Liver (tissue), 9 donors: ENCODE data around the gene CMIP. TPM values are rescaled to one million over a fixed set of nuclear protein-coding genes. Genes with fewer than 3 reads are reported as not detected.

Experiments
- DNase-seq: peaks from one replicate; pipeline ENCODE4 v3.0.0-alpha.2; 2017; ENCODE audit warnings: low spot score
- H3K27ac ChIP-seq, 2 donors: one replicate each; pipeline ENCODE4 v1.7.0; 2013; ENCODE audit warnings: inconsistent platforms in 2 of 2, low read length in 2 of 2, control low read depth in 1 of 2, low read depth in 1 of 2, mild to moderate bottlenecking in 1 of 2
- H3K27me3 ChIP-seq, 4 donors: one replicate each; pipeline versions ENCODE4 v1.6.1 to v1.7.0; 2013; ENCODE audit warnings: low read length in 3 of 4, inconsistent platforms in 1 of 4, mild to moderate bottlenecking in 1 of 4, moderate library complexity in 1 of 4; ENCODE audit not compliant: control insufficient read depth in 4 of 4, insufficient read depth in 4 of 4
- H3K36me3 ChIP-seq, 4 donors: one replicate each; pipeline versions ENCODE4 v1.6.1 to v1.7.0; 2013; ENCODE audit warnings: low read length in 3 of 4, mild to moderate bottlenecking in 3 of 4, low read depth in 1 of 4, moderate library complexity in 1 of 4; ENCODE audit not compliant: control insufficient read depth in 4 of 4, insufficient read depth in 3 of 4
- H3K4me1 ChIP-seq, 4 donors: one replicate each; pipeline versions ENCODE4 v1.6.1 to v1.7.0; 2013; ENCODE audit warnings: low read length in 3 of 4, mild to moderate bottlenecking in 3 of 4, moderate library complexity in 1 of 4; ENCODE audit not compliant: control insufficient read depth in 4 of 4, insufficient read depth in 4 of 4
- H3K4me3 ChIP-seq, 3 donors: one replicate each; pipeline versions ENCODE4 v1.6.1 to v1.7.0; 2013; ENCODE audit warnings: low read length in 3 of 3, control low read depth in 1 of 3, low read depth in 1 of 3, mild to moderate bottlenecking in 1 of 3
- H3K9ac ChIP-seq, 2 donors: one replicate each; pipeline ENCODE4 v1.7.0; 2013; ENCODE audit warnings: low read length in 2 of 2, mild to moderate bottlenecking in 2 of 2, moderate library complexity in 2 of 2, control low read depth in 1 of 2, low read depth in 1 of 2
- H3K9me3 ChIP-seq, 4 donors: one replicate each; pipeline versions ENCODE4 v1.6.1 to v1.7.0; 2013; ENCODE audit warnings: low read length in 3 of 4; ENCODE audit not compliant: control insufficient read depth in 4 of 4
- EGR1 ChIP-seq, 2 donors: IDR thresholded peaks; 2 replicates each; pipeline ENCODE4 v1.6.1; 2016 to 2018; ENCODE audit warnings: antibody characterized with exemption in 2 of 2, low read depth in 2 of 2
- FOXA1 ChIP-seq: IDR thresholded peaks from 2 replicates; pipeline ENCODE4 v1.6.1; 2016; ENCODE audit warnings: antibody characterized with exemption
- FOXA2 ChIP-seq: IDR thresholded peaks from 2 replicates; pipeline ENCODE4 v1.6.1; 2016; ENCODE audit warnings: antibody characterized with exemption
- GABPA ChIP-seq, 2 donors: IDR thresholded peaks in 1 of 2; conservative IDR thresholded peaks in 1 of 2; 2 replicates each; pipeline ENCODE4 v1.6.1; 2016; ENCODE audit warnings: antibody characterized with exemption in 2 of 2, mild to moderate bottlenecking in 1 of 2, moderate library complexity in 1 of 2
- HNF4A ChIP-seq, 2 donors: conservative IDR thresholded peaks; 2 replicates each; pipeline ENCODE4 v1.6.1; 2016; ENCODE audit warnings: antibody characterized with exemption in 2 of 2, mild to moderate bottlenecking in 2 of 2
- JUND ChIP-seq, 2 donors: IDR thresholded peaks; 2 replicates each; pipeline ENCODE4 v1.6.1; 2016; ENCODE audit warnings: antibody characterized with exemption in 2 of 2
- RXRA ChIP-seq, 2 donors: IDR thresholded peaks; 2 replicates each; pipeline ENCODE4 v1.6.1; 2017 to 2018; ENCODE audit warnings: antibody characterized with exemption in 2 of 2, mild to moderate bottlenecking in 1 of 2
- SP1 ChIP-seq: IDR thresholded peaks from 2 replicates; pipeline ENCODE4 v1.6.1; 2018; ENCODE audit warnings: antibody characterized with exemption, mild to moderate bottlenecking
- YY1 ChIP-seq: IDR thresholded peaks from 2 replicates; pipeline ENCODE4 v1.6.1; 2016; ENCODE audit warnings: antibody characterized with exemption, mild to moderate bottlenecking
- WGBS: extraction: QIAGEN DNeasy Blood & Tissue Kit; methylation state at CpG from one replicate; pipeline ENCODE4 v1.1.7; 2013; 5-methylcytosine and 5-hydroxymethylcytosine counted together
- polyA plus RNA-seq, 2 donors: library from polyadenylated mRNA; stranded (reverse) in 1 of 2; unstranded in 1 of 2; fragments of 200-250 nt in 1 of 2; fragments of >200 nt in 1 of 2; fragmentation: Nextera tagmentation in 1 of 2; extraction: Ambion mirVana in 1 of 2; gene quantifications; one replicate each; pipeline versions ENCODE4 v1.2.1 to v1.2.3, GENCODE V29; 2013 to 2015
- total RNA-seq, 2 donors: library from RNA; depleted of rRNA; stranded (reverse); fragments of >200 nt; gene quantifications; one replicate each; pipeline ENCODE4 v1.2.3, GENCODE V29; 2014
- TF ChIP-seq, protein P1 (sequence below): IDR thresholded peaks from 2 replicates; pipeline ENCODE4 v1.6.1; 2016; ENCODE audit warnings: antibody characterized with exemption, mild to moderate bottlenecking
- TF ChIP-seq, protein P2 (sequence below): fragments of 150-350 bp; IDR thresholded peaks from 2 replicates; pipeline ENCODE4 v1.5.1; 2017; ENCODE audit warnings: improper control_type of control experiment, low read depth, low read length; ENCODE audit not compliant: missing input control
- TF ChIP-seq, protein P3 (sequence below): IDR thresholded peaks from 2 replicates; pipeline ENCODE4 v1.6.1; 2016; ENCODE audit warnings: antibody characterized with exemption
- TF ChIP-seq, protein P4 (sequence below): IDR thresholded peaks from 2 replicates; pipeline ENCODE4 v1.6.1; 2016; ENCODE audit warnings: antibody characterized with exemption
- donor health status: healthy.
- donor health status: healthy.
- donor health status: healthy.
- donor health status: healthy.
- donor health status: healthy.

Gene CMIP
- total and polyA plus RNA-seq, 4 donors: 1.7 to 15.6 (median 10.1) TPM

DNA sequence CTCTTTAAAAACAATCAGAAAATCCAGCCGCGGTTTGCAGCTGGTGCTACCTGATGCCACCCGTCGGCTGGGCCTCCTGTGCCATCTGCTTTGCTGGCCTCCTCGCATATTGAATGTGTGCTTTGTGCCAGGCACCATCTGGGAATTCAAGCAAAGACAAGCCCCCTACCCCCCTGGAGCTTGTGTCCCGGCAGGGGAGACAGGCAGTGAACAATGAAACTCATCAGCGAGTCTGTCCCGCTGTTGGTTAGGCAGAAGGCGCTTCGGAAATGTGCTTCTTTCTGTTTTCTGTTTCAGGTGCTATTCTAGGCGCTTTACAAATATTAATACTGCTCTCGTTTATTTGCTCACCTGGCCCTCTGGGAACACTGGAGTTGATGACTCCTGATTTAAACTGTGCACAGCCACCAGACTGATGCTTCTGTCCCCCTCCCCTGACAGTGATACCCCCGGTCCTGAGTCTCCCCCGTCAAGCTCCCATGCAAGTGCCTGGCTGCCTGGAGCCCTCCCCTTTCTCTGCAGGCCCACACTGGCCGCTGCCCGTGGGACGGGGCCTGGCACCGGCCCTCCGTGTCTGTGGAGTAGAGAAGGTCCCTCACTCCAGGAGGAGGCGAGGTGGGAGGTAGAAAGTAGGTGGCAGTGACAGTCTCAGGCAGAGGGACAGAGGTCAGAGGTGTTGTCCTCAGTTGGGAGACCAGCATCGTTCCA lies 208.3 kb downstream of the CMIP start:
- H3K9me3 ChIP-seq: no peaks in the 10 kb centered on the region
- H3K4me1 ChIP-seq: peaks cover 0 to 13% (median under 1%) of the 10 kb centered on the region in 4 donors
- DNase-seq: no peak
- no peak overlapping the region for H3K27ac ChIP-seq
- peaks cover 2 to 19% (median 12%) of the 10 kb centered on the region in 4 donors for H3K36me3 ChIP-seq
- H3K4me3 ChIP-seq: no peak overlapping the region
- 93% methylated on average over 21 of the region's 21 CpGs for WGBS
- no peak overlapping the region for H3K9ac ChIP-seq
- TF ChIP-seq, protein P1, sequence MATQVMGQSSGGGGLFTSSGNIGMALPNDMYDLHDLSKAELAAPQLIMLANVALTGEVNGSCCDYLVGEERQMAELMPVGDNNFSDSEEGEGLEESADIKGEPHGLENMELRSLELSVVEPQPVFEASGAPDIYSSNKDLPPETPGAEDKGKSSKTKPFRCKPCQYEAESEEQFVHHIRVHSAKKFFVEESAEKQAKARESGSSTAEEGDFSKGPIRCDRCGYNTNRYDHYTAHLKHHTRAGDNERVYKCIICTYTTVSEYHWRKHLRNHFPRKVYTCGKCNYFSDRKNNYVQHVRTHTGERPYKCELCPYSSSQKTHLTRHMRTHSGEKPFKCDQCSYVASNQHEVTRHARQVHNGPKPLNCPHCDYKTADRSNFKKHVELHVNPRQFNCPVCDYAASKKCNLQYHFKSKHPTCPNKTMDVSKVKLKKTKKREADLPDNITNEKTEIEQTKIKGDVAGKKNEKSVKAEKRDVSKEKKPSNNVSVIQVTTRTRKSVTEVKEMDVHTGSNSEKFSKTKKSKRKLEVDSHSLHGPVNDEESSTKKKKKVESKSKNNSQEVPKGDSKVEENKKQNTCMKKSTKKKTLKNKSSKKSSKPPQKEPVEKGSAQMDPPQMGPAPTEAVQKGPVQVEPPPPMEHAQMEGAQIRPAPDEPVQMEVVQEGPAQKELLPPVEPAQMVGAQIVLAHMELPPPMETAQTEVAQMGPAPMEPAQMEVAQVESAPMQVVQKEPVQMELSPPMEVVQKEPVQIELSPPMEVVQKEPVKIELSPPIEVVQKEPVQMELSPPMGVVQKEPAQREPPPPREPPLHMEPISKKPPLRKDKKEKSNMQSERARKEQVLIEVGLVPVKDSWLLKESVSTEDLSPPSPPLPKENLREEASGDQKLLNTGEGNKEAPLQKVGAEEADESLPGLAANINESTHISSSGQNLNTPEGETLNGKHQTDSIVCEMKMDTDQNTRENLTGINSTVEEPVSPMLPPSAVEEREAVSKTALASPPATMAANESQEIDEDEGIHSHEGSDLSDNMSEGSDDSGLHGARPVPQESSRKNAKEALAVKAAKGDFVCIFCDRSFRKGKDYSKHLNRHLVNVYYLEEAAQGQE: no peak
- no peak for TF ChIP-seq JUND (IDR thresholded peaks at IDR 0.05)
- TF ChIP-seq, protein P2, sequence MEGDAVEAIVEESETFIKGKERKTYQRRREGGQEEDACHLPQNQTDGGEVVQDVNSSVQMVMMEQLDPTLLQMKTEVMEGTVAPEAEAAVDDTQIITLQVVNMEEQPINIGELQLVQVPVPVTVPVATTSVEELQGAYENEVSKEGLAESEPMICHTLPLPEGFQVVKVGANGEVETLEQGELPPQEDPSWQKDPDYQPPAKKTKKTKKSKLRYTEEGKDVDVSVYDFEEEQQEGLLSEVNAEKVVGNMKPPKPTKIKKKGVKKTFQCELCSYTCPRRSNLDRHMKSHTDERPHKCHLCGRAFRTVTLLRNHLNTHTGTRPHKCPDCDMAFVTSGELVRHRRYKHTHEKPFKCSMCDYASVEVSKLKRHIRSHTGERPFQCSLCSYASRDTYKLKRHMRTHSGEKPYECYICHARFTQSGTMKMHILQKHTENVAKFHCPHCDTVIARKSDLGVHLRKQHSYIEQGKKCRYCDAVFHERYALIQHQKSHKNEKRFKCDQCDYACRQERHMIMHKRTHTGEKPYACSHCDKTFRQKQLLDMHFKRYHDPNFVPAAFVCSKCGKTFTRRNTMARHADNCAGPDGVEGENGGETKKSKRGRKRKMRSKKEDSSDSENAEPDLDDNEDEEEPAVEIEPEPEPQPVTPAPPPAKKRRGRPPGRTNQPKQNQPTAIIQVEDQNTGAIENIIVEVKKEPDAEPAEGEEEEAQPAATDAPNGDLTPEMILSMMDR: no peak
- TF ChIP-seq, protein P3, sequence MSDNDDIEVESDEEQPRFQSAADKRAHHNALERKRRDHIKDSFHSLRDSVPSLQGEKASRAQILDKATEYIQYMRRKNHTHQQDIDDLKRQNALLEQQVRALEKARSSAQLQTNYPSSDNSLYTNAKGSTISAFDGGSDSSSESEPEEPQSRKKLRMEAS: no peak
- TF ChIP-seq HNF4A (conservative IDR thresholded peaks at IDR 0.05): no peak
- no peak for TF ChIP-seq EGR1 (IDR thresholded peaks at IDR 0.05; ENCODE audit: low read depth in 2 of 2)
- no peak for TF ChIP-seq GABPA (IDR thresholded peaks at IDR 0.05 in 1 of 2, conservative IDR thresholded peaks at IDR 0.05 in 1 of 2)
- TF ChIP-seq, protein P4, sequence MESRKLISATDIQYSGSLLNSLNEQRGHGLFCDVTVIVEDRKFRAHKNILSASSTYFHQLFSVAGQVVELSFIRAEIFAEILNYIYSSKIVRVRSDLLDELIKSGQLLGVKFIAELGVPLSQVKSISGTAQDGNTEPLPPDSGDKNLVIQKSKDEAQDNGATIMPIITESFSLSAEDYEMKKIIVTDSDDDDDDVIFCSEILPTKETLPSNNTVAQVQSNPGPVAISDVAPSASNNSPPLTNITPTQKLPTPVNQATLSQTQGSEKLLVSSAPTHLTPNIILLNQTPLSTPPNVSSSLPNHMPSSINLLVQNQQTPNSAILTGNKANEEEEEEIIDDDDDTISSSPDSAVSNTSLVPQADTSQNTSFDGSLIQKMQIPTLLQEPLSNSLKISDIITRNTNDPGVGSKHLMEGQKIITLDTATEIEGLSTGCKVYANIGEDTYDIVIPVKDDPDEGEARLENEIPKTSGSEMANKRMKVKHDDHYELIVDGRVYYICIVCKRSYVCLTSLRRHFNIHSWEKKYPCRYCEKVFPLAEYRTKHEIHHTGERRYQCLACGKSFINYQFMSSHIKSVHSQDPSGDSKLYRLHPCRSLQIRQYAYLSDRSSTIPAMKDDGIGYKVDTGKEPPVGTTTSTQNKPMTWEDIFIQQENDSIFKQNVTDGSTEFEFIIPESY: no peak
- no peak for TF ChIP-seq RXRA (IDR thresholded peaks at IDR 0.05)
- no peaks in the 10 kb centered on the region for H3K27me3 ChIP-seq

DNA sequence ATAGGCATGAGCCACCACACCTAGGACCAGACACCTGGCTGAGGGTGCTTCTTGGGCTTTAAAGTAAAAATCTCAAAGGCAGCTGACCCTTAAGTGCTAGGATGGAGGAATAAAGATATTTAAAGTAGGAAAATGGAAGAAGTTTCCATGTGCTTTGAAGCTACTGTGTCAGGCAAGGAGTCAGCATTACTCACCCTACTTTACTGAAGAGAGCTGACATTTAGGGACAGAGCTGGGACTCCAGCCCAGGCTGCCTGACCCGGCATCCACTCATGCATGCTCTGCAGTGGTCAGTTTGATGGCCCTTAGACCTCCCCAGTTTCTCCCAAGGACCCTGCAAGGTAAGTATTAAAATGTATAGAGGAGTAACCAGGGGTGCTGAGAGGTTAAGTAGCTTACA lies 209.7 kb downstream of the CMIP start:
- H3K27ac ChIP-seq: no peak overlapping the region

More for the DNA sequence above, 209.7 kb downstream of the CMIP start:
- no peak for DNase-seq
- Histone ChIP-seq H3K4me3 (no peak overlapping the region), H3K9ac (no peak overlapping the region), H3K9me3 (no peaks in the 10 kb centered on the region), H3K27me3 (no peaks in the 10 kb centered on the region), H3K4me1 (peaks cover 0 to 13% (median under 1%) of the 10 kb centered on the region in 4 donors), H3K36me3 (peaks cover 4 to 28% (median 23%) of the 10 kb centered on the region in 4 donors)
- TF ChIP-seq, protein P4: no peak
- TF ChIP-seq FOXA1 (no peak), FOXA2 (no peak), HNF4A (conservative IDR thresholded peaks at IDR 0.05) (no peak), GABPA (IDR thresholded peaks at IDR 0.05 in 1 of 2, conservative IDR thresholded peaks at IDR 0.05 in 1 of 2) (no peak), SP1 (no peak), RXRA (IDR thresholded peaks at IDR 0.05) (no peak), JUND (IDR thresholded peaks at IDR 0.05) (no peak), YY1 (no peak)
- TF ChIP-seq, protein P3: no peak
- WGBS: 96% methylated on average over 1 of the region's 1 CpG
